Stomach (tissue), 4 donors: Measurements from ENCODE around the gene TGM2.

Source experiments
- EP300 ChIP-seq: sonication (generic); formaldehyde crosslinking; IDR thresholded peaks from one replicate; pipeline ENCODE4 v1.6.1; 2017; ENCODE audit warnings: antibody characterized with exemption
- POLR2A ChIP-seq, 4 donors: fragments of 450-650 bp; IDR thresholded peaks; one replicate each; pipeline ENCODE4 v1.6.1; 2016; ENCODE audit warnings: antibody characterized with exemption in 4 of 4, control low read depth in 2 of 4, mild to moderate bottlenecking in 1 of 4, moderate library complexity in 1 of 4
- POLR2AphosphoS5 ChIP-seq, 3 donors: sonication (generic); formaldehyde crosslinking; IDR thresholded peaks; one replicate each; pipeline ENCODE4 v1.6.1; 2016; ENCODE audit warnings: antibody characterized with exemption in 3 of 3
- TF ChIP-seq, protein P1 (sequence below), 7 experiments: fragments of 450-650 bp in 4 of 7; fragments of 200-600 bp in 3 of 7; sonication (generic) in 3 of 7; IDR thresholded peaks; one replicate each; pipeline ENCODE4 v1.5.1; 2016 to 2019; ENCODE audit warnings: antibody characterized with exemption in 7 of 7, control low read depth in 2 of 7, mild to moderate bottlenecking in 1 of 7

DNA sequence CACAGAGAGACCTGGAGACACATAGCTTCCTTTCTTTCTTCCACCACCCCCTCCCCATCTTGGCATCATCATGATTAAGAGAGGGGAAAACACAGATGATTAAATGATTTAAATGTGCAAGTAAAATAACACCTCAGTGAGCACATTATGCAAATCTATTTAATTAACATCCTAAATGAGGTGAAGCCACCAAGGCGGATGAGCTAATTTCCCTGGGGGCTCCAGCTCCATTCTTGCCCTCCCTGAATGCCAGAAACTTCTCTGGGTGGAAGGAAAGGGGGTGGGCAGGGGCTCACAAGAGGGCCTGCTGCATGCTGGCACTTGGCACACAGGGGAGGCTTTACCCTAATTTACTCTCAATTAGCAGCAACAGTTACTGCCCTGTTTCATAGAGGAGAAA is 32.5 kb upstream of the TGM2 start:
- TF ChIP-seq POLR2AphosphoS5 (IDR thresholded peaks at IDR 0.05) (no peak), EP300 (no peak), POLR2A (IDR thresholded peaks at IDR 0.05) (no peak)
- TF ChIP-seq, protein P1, sequence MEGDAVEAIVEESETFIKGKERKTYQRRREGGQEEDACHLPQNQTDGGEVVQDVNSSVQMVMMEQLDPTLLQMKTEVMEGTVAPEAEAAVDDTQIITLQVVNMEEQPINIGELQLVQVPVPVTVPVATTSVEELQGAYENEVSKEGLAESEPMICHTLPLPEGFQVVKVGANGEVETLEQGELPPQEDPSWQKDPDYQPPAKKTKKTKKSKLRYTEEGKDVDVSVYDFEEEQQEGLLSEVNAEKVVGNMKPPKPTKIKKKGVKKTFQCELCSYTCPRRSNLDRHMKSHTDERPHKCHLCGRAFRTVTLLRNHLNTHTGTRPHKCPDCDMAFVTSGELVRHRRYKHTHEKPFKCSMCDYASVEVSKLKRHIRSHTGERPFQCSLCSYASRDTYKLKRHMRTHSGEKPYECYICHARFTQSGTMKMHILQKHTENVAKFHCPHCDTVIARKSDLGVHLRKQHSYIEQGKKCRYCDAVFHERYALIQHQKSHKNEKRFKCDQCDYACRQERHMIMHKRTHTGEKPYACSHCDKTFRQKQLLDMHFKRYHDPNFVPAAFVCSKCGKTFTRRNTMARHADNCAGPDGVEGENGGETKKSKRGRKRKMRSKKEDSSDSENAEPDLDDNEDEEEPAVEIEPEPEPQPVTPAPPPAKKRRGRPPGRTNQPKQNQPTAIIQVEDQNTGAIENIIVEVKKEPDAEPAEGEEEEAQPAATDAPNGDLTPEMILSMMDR (IDR thresholded peaks at IDR 0.05): no peak
